A673 (cell line): Measurements from ENCODE around the gene RELT. TPM values are rescaled to one million over a fixed set of nuclear protein-coding genes. Genes with fewer than 3 reads are reported as not detected.

Experiments
- BruUV-seq: library from RNA; stranded (reverse); fragments of 400-500 nt; replicated peaks from 2 replicates; lab custom pipeline; 2021; lab: Mats Ljungman, UMichigan
- CTCF ChIA-PET: fragments of 300-600 bp; sonication (Branson Sonifier 250); formaldehyde crosslinking; loops from one replicate; lab custom pipeline; 2022; ENCODE audit warnings: antibody characterized with exemption; lab: Charles Lee
- POLR2A ChIA-PET: fragments of 300-600 bp; sonication (Branson Sonifier 250); formaldehyde crosslinking; loops from one replicate; lab custom pipeline; 2022; ENCODE audit warnings: antibody characterized with exemption; ENCODE audit not compliant: low non-redundant PET; lab: Charles Lee
- DNase-seq: peaks from one replicate; pipeline ENCODE4 v3.0.0-alpha.2; 2015; ENCODE audit warnings: low spot score
- H3K27ac ChIP-seq: fragments of 200-600 bp; sonication (generic); 2 replicates; pipeline ENCODE4 v1.5.1; 2016; ENCODE audit warnings: mixed run types, low read depth, mild to moderate bottlenecking, mixed read lengths, antibody characterized with exemption, low read length; ENCODE audit not compliant: poor library complexity, severe bottlenecking
- H3K27me3 ChIP-seq: fragments of 200-600 bp; sonication (generic); replicated peaks from 2 replicates; pipeline ENCODE4 v1.6.1; 2017; ENCODE audit warnings: mixed run types, low read depth, mild to moderate bottlenecking, mixed read lengths, antibody characterized with exemption, low read length; ENCODE audit not compliant: insufficient read depth, poor library complexity
- H3K36me3 ChIP-seq: fragments of 200-600 bp; sonication (generic); 2 replicates; pipeline ENCODE4 v1.6.1; 2016; ENCODE audit warnings: mixed run types, mild to moderate bottlenecking, mixed read lengths, antibody characterized with exemption, low read length; ENCODE audit not compliant: insufficient read depth, poor library complexity, severe bottlenecking
- H3K4me1 ChIP-seq: fragments of 200-600 bp; sonication (generic); 2 replicates; pipeline ENCODE4 v1.6.1; 2017; ENCODE audit warnings: mixed run types, mild to moderate bottlenecking, mixed read lengths, antibody characterized with exemption, low read length; ENCODE audit not compliant: insufficient read depth, poor library complexity, severe bottlenecking
- H3K4me3 ChIP-seq: fragments of 200-600 bp; sonication (generic); 2 replicates; pipeline ENCODE4 v1.5.1; 2016; ENCODE audit warnings: low read depth, mixed run types, mild to moderate bottlenecking, mixed read lengths, low read length; ENCODE audit not compliant: poor library complexity, severe bottlenecking
- H3K9me3 ChIP-seq: fragments of 200-600 bp; sonication (generic); 2 replicates; pipeline ENCODE4 v1.6.1; 2016; ENCODE audit warnings: mixed run types, low read depth, mild to moderate bottlenecking, mixed read lengths, antibody characterized with exemption, low read length; ENCODE audit not compliant: poor library complexity, severe bottlenecking
- CTCF ChIP-seq: fragments of 300-800, 200-600 bp; sonication (generic); conservative IDR thresholded peaks from 2 replicates; pipeline ENCODE4 v1.5.1; 2017; ENCODE audit warnings: low read depth, mild to moderate bottlenecking, antibody characterized with exemption, low read length, moderate library complexity, mixed read lengths
- EZH2 ChIP-seq: fragments of 200-600 bp; sonication (generic); IDR thresholded peaks from 2 replicates; pipeline ENCODE4 v1.6.1; 2017; ENCODE audit warnings: borderline replicate concordance, low read depth, mild to moderate bottlenecking, mixed read lengths, antibody characterized with exemption, low read length; ENCODE audit not compliant: poor library complexity, severe bottlenecking
- intact Hi-C: fragments of 100-400 bp; cut with micrococcal nuclease; formaldehyde crosslinking; loops from one replicate; pipeline ENCODE4 v1.10.0; 2022; ENCODE audit not compliant: unreplicated experiment
- total RNA-seq: library from RNA; stranded (reverse); gene quantifications from 2 replicates; pipeline ENCODE4 v1.2.3, GENCODE V29; 2021

The RELT gene
- total RNA-seq, 1 experiment from 2014 or later = 20.9 TPM

- ChIA-PET CTCF (interaction anchor here (1.2 kb wide), 1 partner anchor 59 kb away, joined by 3 read pairs; no protein-coding TSS in a partner anchor), POLR2A (no interaction called here)
- H3K27ac ChIP-seq = no peak overlapping the region
- BruUV-seq = no TSS peak
- no peaks in the 10 kb centered on the region for H3K27me3 ChIP-seq
- no peak for DNase-seq
- H3K9me3 ChIP-seq = no peaks in the 10 kb centered on the region
- H3K4me3 ChIP-seq = no peak overlapping the region
- no peak for TF ChIP-seq CTCF
- no peak for TF ChIP-seq EZH2
- peaks cover 6% of the 10 kb centered on the region for H3K36me3 ChIP-seq
- H3K4me1 ChIP-seq = peaks cover 13% of the 10 kb centered on the region
- intact Hi-C loops = no loop called here
These were observed 34.8 kb downstream of the RELT start for GRCh38 chr11:73411031-73411430.

- no peak for TF ChIP-seq CTCF
- no peak for TF ChIP-seq EZH2
- no peak overlapping the region for H3K27ac ChIP-seq
- ChIA-PET POLR2A (no interaction called here), CTCF (no interaction called here)
- DNase-seq = peak; percentile 78
- peaks cover 6% of the 10 kb centered on the region for H3K36me3 ChIP-seq
- H3K9me3 ChIP-seq = no peaks in the 10 kb centered on the region
- H3K4me3 ChIP-seq = no peak overlapping the region
- BruUV-seq = no TSS peak
- H3K27me3 ChIP-seq = no peaks in the 10 kb centered on the region
- H3K4me1 ChIP-seq = peaks cover 19% of the 10 kb centered on the region
- intact Hi-C loops = no loop called here
These were observed 36.1 kb downstream of the RELT start for GRCh38 chr11:73412308-73412707.

- CTCF ChIA-PET = interaction anchor here (1.0 kb wide), 1 partner anchor 10 kb away, joined by 3 read pairs; no protein-coding TSS in a partner anchor
- POLR2A ChIA-PET = no interaction called here
These were observed 37.1 kb downstream of the RELT start for GRCh38 chr11:73413256-73413655.

More at GRCh38 chr11:73413256-73413655, 37.1 kb downstream of the RELT start:
- intact Hi-C loops = no loop called here
- no peak for DNase-seq
- Histone ChIP-seq H3K9me3 (no peaks in the 10 kb centered on the region), H3K36me3 (peaks cover 6% of the 10 kb centered on the region), H3K27ac (no peak overlapping the region), H3K4me1 (peaks cover 19% of the 10 kb centered on the region), H3K4me3 (no peak overlapping the region), H3K27me3 (no peaks in the 10 kb centered on the region)
- BruUV-seq = no TSS peak
- no peak for TF ChIP-seq CTCF
- TF ChIP-seq EZH2 = no peak
